GM23248 (cell line): ENCODE data around the gene WDSUB1. TPM values are rescaled to one million over a fixed set of nuclear protein-coding genes. Genes with fewer than 3 reads are reported as not detected.
A peak's percentile ranks its signal among the peaks of the same experiment; 100 is the strongest.

Source experiments
- DNase-seq: peaks from one replicate; pipeline ENCODE4 v3.0.0-alpha.2; 2015
- H2AFZ ChIP-seq: fragments of 200-600 bp; sonication (generic); 2 replicates; pipeline ENCODE4 v1.6.1; 2016; ENCODE audit warnings: antibody characterized with exemption
- H3F3A ChIP-seq: fragments of 200-600 bp; sonication (generic); 2 replicates; pipeline ENCODE4 v1.6.1; 2016; ENCODE audit warnings: mild to moderate bottlenecking, antibody characterized with exemption, mixed run types; ENCODE audit not compliant: insufficient read depth
- H3K27ac ChIP-seq: fragments of 200-600 bp; sonication (generic); 2 replicates; pipeline ENCODE4 v1.5.1; 2016; ENCODE audit warnings: mild to moderate bottlenecking
- H3K27me3 ChIP-seq: fragments of 200-600 bp; sonication (generic); replicated peaks from 2 replicates; pipeline ENCODE4 v1.6.1; 2016; ENCODE audit warnings: mild to moderate bottlenecking; ENCODE audit not compliant: insufficient read depth
- H3K36me3 ChIP-seq: fragments of 200-600 bp; sonication (generic); 2 replicates; pipeline ENCODE4 v1.6.1; 2016; ENCODE audit warnings: low read depth, mild to moderate bottlenecking
- H3K4me1 ChIP-seq: fragments of 200-600 bp; sonication (generic); 2 replicates; pipeline ENCODE4 v1.6.1; 2016; ENCODE audit warnings: mild to moderate bottlenecking; ENCODE audit not compliant: insufficient read depth
- H3K4me2 ChIP-seq: fragments of 200-600 bp; sonication (generic); one replicate; pipeline ENCODE4 v1.6.1; 2016; ENCODE audit warnings: mild to moderate bottlenecking; ENCODE audit not compliant: unreplicated experiment
- H3K4me3 ChIP-seq: fragments of 200-600 bp; sonication (generic); 2 replicates; pipeline ENCODE4 v1.5.1; 2016; ENCODE audit warnings: mild to moderate bottlenecking
- H3K79me2 ChIP-seq: fragments of 200-600 bp; sonication (generic); 2 replicates; pipeline ENCODE4 v1.6.1; 2016; ENCODE audit warnings: mild to moderate bottlenecking; ENCODE audit not compliant: insufficient read depth
- H3K9ac ChIP-seq: fragments of 200-600 bp; sonication (generic); 2 replicates; pipeline ENCODE4 v1.6.1; 2016; ENCODE audit warnings: mild to moderate bottlenecking
- H3K9me2 ChIP-seq: fragments of 200-600 bp; sonication (generic); 2 replicates; pipeline ENCODE4 v1.6.1; 2016; ENCODE audit warnings: mixed run types, mild to moderate bottlenecking, moderate library complexity; ENCODE audit not compliant: insufficient read depth
- H3K9me3 ChIP-seq: fragments of 200-600 bp; sonication (generic); one replicate; pipeline ENCODE4 v1.6.1; 2017; ENCODE audit warnings: low read depth
- H4K20me1 ChIP-seq: fragments of 200-600 bp; sonication (generic); 2 replicates; pipeline ENCODE4 v1.6.0; 2016; ENCODE audit not compliant: insufficient read depth
- EZH2 ChIP-seq: fragments of 200-600 bp; sonication (generic); IDR thresholded peaks from 2 replicates; pipeline ENCODE4 v1.6.1; 2018; ENCODE audit warnings: antibody characterized with exemption, mild to moderate bottlenecking; ENCODE audit not compliant: insufficient read depth, poor library complexity, severe bottlenecking
- EZH2phosphoT487 ChIP-seq: fragments of 200-600 bp; sonication (generic); IDR thresholded peaks from 2 replicates; pipeline ENCODE4 v1.6.1; 2018; ENCODE audit warnings: antibody characterized with exemption, moderate library complexity, mild to moderate bottlenecking, low read depth; ENCODE audit not compliant: insufficient read depth
- WGBS, 2 experiments: methylation state at CpG; one replicate each; pipeline ENCODE4 v1.1.6; 2015 to 2017; ENCODE audit warnings: low lambda C conversion rate in 2 of 2, low coverage in 1 of 2; ENCODE audit errors: missing lambda C conversion rate in 2 of 2; 5-methylcytosine and 5-hydroxymethylcytosine counted together
- in situ Hi-C: fragments of 300-500 bp; cut with MboI; formaldehyde crosslinking; loops from 2 replicates; pipeline ENCODE4 v1.15.0; 2020
- polyA plus RNA-seq: library from polyadenylated mRNA; unstranded; fragments of >200 nt; fragmentation: Nextera tagmentation; extraction: Ambion mirVana; gene quantifications from 2 replicates; pipeline ENCODE4 v1.2.1, GENCODE V29; 2016
- total RNA-seq: library from RNA; depleted of rRNA; stranded (reverse); fragments of >200 nt; shearing (Covaris generic); gene quantifications from 2 replicates; pipeline ENCODE4 v1.2.3, GENCODE V29; 2014

WDSUB1 gene
- total and polyA plus RNA-seq, 2 experiments from 2014 or later, result 6.7 to 8.4 TPM

DNA sequence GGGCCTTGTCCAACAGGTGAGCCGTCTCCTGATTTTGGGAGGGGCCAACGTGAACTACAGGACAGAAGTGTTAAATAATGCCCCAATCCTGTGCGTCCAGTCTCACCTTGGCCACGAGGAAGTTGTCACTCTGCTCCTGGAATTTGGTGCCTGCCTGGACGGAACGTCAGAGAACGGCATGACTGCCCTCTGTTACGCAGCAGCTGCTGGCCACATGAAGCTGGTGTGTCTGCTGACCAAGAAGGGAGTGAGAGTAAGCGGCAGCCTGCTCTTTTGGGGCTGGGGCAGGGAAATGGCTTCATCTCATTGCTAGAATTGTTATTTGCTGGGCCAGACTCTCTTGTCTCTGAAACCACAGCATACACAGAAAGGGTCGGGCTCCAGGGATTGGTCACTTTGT, 92.3 kb downstream of the WDSUB1 start:
- Histone ChIP-seq H3K36me3 (peaks cover 22% of the 10 kb centered on the region; the same call in 1 of the 2 replicates), H3K9ac (no peak overlapping the region), H3F3A (no peaks in the 10 kb centered on the region), H2AFZ (no peak overlapping the region), H3K27ac (no peak overlapping the region), H4K20me1 (no peaks in the 10 kb centered on the region), H3K4me2 (no peak overlapping the region), H3K27me3 (no peaks in the 10 kb centered on the region), H3K9me3 (no peaks in the 10 kb centered on the region), H3K79me2 (no peaks in the 10 kb centered on the region), H3K4me1 (no peaks in the 10 kb centered on the region), H3K9me2 (no peaks in the 10 kb centered on the region), H3K4me3 (no peak overlapping the region)
- TF ChIP-seq EZH2phosphoT487 (no peak), EZH2 (no peak)
- WGBS, 2 experiments, result 96 to 97% methylated on average over 10 of the region's 10 CpGs
- in situ Hi-C loops, result no loop called here
- DNase-seq, result no peak

DNA sequence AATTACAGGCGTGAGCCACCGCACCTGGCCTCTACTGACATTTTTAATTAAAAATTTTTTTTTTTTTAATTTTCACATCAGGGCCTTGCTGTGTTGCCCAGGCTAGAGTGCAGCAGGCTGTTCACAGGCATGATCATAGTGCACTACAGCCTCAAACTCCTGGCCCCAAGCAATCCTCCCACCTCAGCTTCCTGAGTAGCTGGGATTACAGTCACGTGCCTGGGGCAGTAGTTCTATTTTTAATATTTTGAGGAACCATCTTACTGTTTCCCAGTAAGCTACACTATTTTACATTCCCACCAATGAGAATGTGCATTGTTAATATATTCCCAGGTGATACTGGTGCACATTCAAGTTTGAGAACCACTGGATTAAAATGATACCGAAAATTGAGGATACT, 92.7 kb downstream of the WDSUB1 start:
- no peaks in the 10 kb centered on the region for H4K20me1 ChIP-seq
- peaks cover 17% of the 10 kb centered on the region; the same call in 1 of the 2 replicates for H3K36me3 ChIP-seq
- 89 to 92% methylated on average over 4 of the region's 4 CpGs for WGBS, 2 experiments
- no peaks in the 10 kb centered on the region for H3K4me1 ChIP-seq
- no peaks in the 10 kb centered on the region for H3F3A ChIP-seq
- no peaks in the 10 kb centered on the region for H3K9me3 ChIP-seq
- H3K79me2 ChIP-seq, result no peaks in the 10 kb centered on the region
- no peak overlapping the region for H3K4me3 ChIP-seq
- in situ Hi-C loops, result no loop called here
- no peaks in the 10 kb centered on the region for H3K27me3 ChIP-seq
- H3K4me2 ChIP-seq, result no peak overlapping the region
- H3K9me2 ChIP-seq, result no peaks in the 10 kb centered on the region
- DNase-seq, result no peak
- H2AFZ ChIP-seq, result no peak overlapping the region
- H3K9ac ChIP-seq, result no peak overlapping the region
- TF ChIP-seq EZH2phosphoT487, result no peak
- no peak for TF ChIP-seq EZH2
- no peak overlapping the region for H3K27ac ChIP-seq

- TF ChIP-seq EZH2 (no peak), EZH2phosphoT487 (no peak)
- Histone ChIP-seq H3K27me3 (no peaks in the 10 kb centered on the region), H3K4me2 (no peak overlapping the region), H3K27ac (no peak overlapping the region), H3F3A (no peaks in the 10 kb centered on the region), H3K4me1 (no peaks in the 10 kb centered on the region), H3K79me2 (no peaks in the 10 kb centered on the region), H3K9ac (no peak overlapping the region), H3K9me2 (no peaks in the 10 kb centered on the region), H2AFZ (no peak overlapping the region), H4K20me1 (no peaks in the 10 kb centered on the region), H3K4me3 (no peak overlapping the region), H3K36me3 (0 out of 2 replicates have a peak, but pooled peaks cover 8% of the 10 kb centered on the region), H3K9me3 (no peaks in the 10 kb centered on the region)
- WGBS, 2 experiments, result 93 to 95% methylated on average over 12 of the region's 12 CpGs
- no peak for DNase-seq
- in situ Hi-C loops, result no loop called here
Observed at GRCh38 chr2:159192371-159192918, 94.1 kb downstream of the WDSUB1 start.

DNA sequence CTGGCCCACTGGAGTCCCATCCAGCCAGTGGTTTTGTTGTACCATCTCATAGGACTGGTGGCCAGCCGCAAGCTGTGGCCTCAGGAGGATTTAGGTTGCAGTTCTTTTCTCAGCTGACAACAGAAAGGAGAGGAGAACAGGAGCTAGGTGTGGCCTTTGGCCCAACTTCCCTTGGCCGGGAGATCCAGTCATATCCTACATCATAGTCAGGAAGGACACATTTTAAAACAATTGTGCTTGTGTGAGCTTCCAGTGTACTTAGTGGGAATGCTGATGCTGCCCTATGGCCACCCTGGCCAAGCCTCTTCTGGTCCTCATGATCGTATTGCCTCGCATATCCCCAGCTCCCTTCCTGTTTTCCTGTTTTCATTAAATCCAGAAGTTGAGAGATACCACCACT, 98.1 kb downstream of the WDSUB1 start:
- no peaks in the 10 kb centered on the region for H3K9me2 ChIP-seq
- H3K36me3 ChIP-seq, result peaks cover 5% of the 10 kb centered on the region; the same call in 1 of the 2 replicates
- 80 to 83% methylated on average over 4 of the region's 4 CpGs for WGBS, 2 experiments
- no peak overlapping the region for H3K9ac ChIP-seq
- no peaks in the 10 kb centered on the region for H3K79me2 ChIP-seq
- TF ChIP-seq EZH2 (no peak), EZH2phosphoT487 (no peak)
- in situ Hi-C loops, result no loop called here
- H2AFZ ChIP-seq, result no peak overlapping the region
- H3K4me3 ChIP-seq, result no peak overlapping the region
- DNase-seq, result no peak
- no peaks in the 10 kb centered on the region for H4K20me1 ChIP-seq
- H3K27ac ChIP-seq, result no peak overlapping the region
- H3K4me1 ChIP-seq, result 0 out of 2 replicates have a peak, but pooled peaks cover 4% of the 10 kb centered on the region
- H3F3A ChIP-seq, result no peaks in the 10 kb centered on the region
- H3K27me3 ChIP-seq, result no peaks in the 10 kb centered on the region
- no peak overlapping the region for H3K4me2 ChIP-seq
- no peaks in the 10 kb centered on the region for H3K9me3 ChIP-seq

DNA sequence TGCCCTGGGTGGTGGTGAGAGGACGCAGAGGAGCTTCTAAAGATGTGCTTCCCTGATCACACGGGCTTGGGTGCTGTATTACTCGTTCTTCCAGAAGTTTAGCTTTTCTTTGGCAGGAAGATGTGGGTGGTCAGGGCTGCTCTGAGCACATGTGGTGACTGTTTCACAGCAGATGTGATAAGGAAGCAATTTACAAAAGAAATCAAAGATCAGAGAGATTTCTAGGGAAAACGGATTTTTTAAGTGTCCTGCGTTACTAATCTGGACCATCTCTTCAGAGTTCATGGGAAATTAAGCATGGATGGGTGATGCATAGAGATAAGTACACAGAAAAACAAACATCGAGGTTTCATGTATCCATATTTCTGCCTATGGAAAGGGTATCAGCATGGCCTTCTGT, 99.4 kb downstream of the WDSUB1 start:
- H3K27me3 ChIP-seq, result no peaks in the 10 kb centered on the region
- 0 out of 2 replicates have a peak overlapping the region, but pooled peaks have one; percentile 5 for H3K9ac ChIP-seq
- no peaks in the 10 kb centered on the region for H3K79me2 ChIP-seq
- peak; percentile 26 for DNase-seq
- TF ChIP-seq EZH2, result no peak
- no peaks in the 10 kb centered on the region for H4K20me1 ChIP-seq
- no peak overlapping the region for H3K4me3 ChIP-seq
- peaks cover 8% of the 10 kb centered on the region; the same call in 1 of the 2 replicates for H3K36me3 ChIP-seq
- H3K4me1 ChIP-seq, result 0 out of 2 replicates have a peak, but pooled peaks cover 4% of the 10 kb centered on the region
- in situ Hi-C loops, result no loop called here
- no peak overlapping the region for H2AFZ ChIP-seq
- H3K9me2 ChIP-seq, result no peaks in the 10 kb centered on the region
- H3K4me2 ChIP-seq, result no peak overlapping the region
- H3K9me3 ChIP-seq, result no peaks in the 10 kb centered on the region
- H3F3A ChIP-seq, result no peaks in the 10 kb centered on the region
- 44 to 45% methylated on average over 6 of the region's 6 CpGs for WGBS, 2 experiments
- H3K27ac ChIP-seq, result no peak overlapping the region
